Kidney (tissue), 14 donors: ENCODE measurements around the gene GIMAP7. TPM values are rescaled to one million over a fixed set of nuclear protein-coding genes. Genes with fewer than 3 reads are reported as not detected.
"Not testable (repeated sequence)": the region's sequence is repeated elsewhere in the genome, so short reads cannot be mapped to it uniquely, and the experiment has no call there.

Experiments
- DNase-seq, 5 donors: peaks; one replicate each; pipeline ENCODE4 v3.0.0-alpha.2; 2013 to 2020
- FAIRE-seq: peaks from 2 replicates; lab custom pipeline; 2012; peaks lifted over from hg19 to GRCh38; lab: Jason Lieb, UNC
- H3K27ac ChIP-seq, 2 donors: one replicate each; pipeline ENCODE4 v1.7.0; 2013; ENCODE audit warnings: low read depth in 2 of 2, low read length in 2 of 2, inconsistent platforms in 1 of 2
- H3K27me3 ChIP-seq: one replicate; pipeline ENCODE4 v1.7.1; 2013; ENCODE audit warnings: low read length, inconsistent platforms; ENCODE audit not compliant: control insufficient read depth, insufficient read depth
- H3K36me3 ChIP-seq, 3 donors: one replicate each; pipeline versions ENCODE4 v1.7.0 to v1.7.1; 2013; ENCODE audit warnings: low read length in 3 of 3, control low read depth in 1 of 3, inconsistent platforms in 1 of 3; ENCODE audit not compliant: insufficient read depth in 3 of 3, control insufficient read depth in 2 of 3
- H3K4me1 ChIP-seq, 3 donors: one replicate each; pipeline versions ENCODE4 v1.7.0 to v1.7.1; 2013; ENCODE audit warnings: low read length in 3 of 3, inconsistent platforms in 1 of 3, low read depth in 1 of 3; ENCODE audit not compliant: control insufficient read depth in 2 of 3, insufficient read depth in 2 of 3
- H3K4me3 ChIP-seq, 3 donors: one replicate each; pipeline versions ENCODE4 v1.7.0 to v1.8.1; 2013; ENCODE audit warnings: low read length in 3 of 3, control low read depth in 1 of 3, inconsistent platforms in 1 of 3
- H3K9ac ChIP-seq, 3 donors: one replicate each; pipeline versions ENCODE4 v1.7.0 to v1.7.1; 2013; ENCODE audit warnings: low read length in 3 of 3, control low read depth in 1 of 3, inconsistent platforms in 1 of 3
- H3K9me3 ChIP-seq, 3 donors: one replicate each; pipeline versions ENCODE4 v1.7.0 to v1.7.1; 2013; ENCODE audit warnings: low read length in 3 of 3, control low read depth in 1 of 3, inconsistent platforms in 1 of 3; ENCODE audit not compliant: control insufficient read depth in 2 of 3, insufficient read depth in 1 of 3
- CTCF ChIP-seq: IDR thresholded peaks from 3 replicates; pipeline ENCODE4 v1.5.1; 2012; ENCODE audit warnings: mild to moderate bottlenecking, moderate library complexity, borderline replicate concordance; ENCODE audit not compliant: insufficient read depth; ENCODE audit errors: extremely low read depth
- intact Hi-C: fragments of 100-400 bp; cut with DNase I; formaldehyde crosslinking; loops from one replicate; pipeline ENCODE4 v1.11.1; 2022
- polyA plus RNA-seq: library from polyadenylated mRNA; stranded (reverse); fragments of 350-450 nt; fragmentation: Illumina TruSeq; extraction: RNeasy Lipid Tissue Mini Kit (QIAGEN cat#74804); gene quantifications from one replicate; pipeline ENCODE4 v1.2.3, GENCODE V29; 2014; ENCODE audit warnings: low read depth, low replicate concordance; ENCODE audit not compliant: insufficient read depth
- total RNA-seq: library from RNA; stranded (reverse); fragmentation: NEBNext Ultra II Directional; extraction: Animal tissue kit (Norgen Biotek cat#: 25700); gene quantifications from one replicate; pipeline ENCODE4 v1.2.1, GENCODE V29; 2021
- donor health status: control.
- donor health status: control.
- donor health status: control.
- donor health status: control.
- donor health status: control.
- donor health status: DM: yes; HTN: yes; CAD: no.
- donor health status: Normal renal cell carcinoma (clear cell type).

GIMAP7 gene
- total and polyA plus RNA-seq, 2 donors from 2014 or later, result 36.0 to 43.6 TPM

GRCh38 chr7:150487625-150488024, 27.0 kb upstream of the GIMAP7 start:
- FAIRE-seq, result no peak
- H3K4me1 ChIP-seq, result no peaks in the 10 kb centered on the region

DNA sequence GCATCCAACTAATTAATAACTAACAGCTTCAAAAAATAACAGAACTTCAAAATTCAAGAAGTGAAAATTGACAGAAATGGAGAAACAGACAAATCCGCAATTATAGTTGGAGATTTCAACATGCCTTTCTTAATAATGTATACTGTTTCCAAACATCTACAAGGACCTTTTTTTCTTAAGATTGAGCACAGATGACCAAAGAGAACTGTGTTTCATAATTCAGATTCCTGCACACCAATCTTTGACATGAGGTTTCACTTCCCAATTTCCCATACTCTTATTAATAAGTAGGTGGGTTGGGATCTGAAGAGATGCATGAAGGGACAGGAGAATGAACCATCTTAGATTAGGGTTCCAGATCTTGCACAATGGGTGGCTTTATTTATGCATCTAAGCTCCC, 24.9 kb upstream of the GIMAP7 start:
- Histone ChIP-seq H3K27ac (no peak overlapping the region), H3K27me3 (no peaks in the 10 kb centered on the region), H3K9ac (no peak overlapping the region), H3K4me3 (no peak overlapping the region), H3K4me1 (no peaks in the 10 kb centered on the region), H3K36me3 (no peaks in the 10 kb centered on the region), H3K9me3 (no peaks in the 10 kb centered on the region)
- intact Hi-C loops, result no loop called here
- no peak for TF ChIP-seq CTCF
- DNase-seq (no peak), FAIRE-seq (no peak)

More at GRCh38 chr7:150487625-150488024, 27.0 kb upstream of the GIMAP7 start:
- no peaks in the 10 kb centered on the region for H3K27me3 ChIP-seq
- no peaks in the 10 kb centered on the region for H3K36me3 ChIP-seq
- H3K9me3 ChIP-seq, result no peaks in the 10 kb centered on the region
- H3K4me3 ChIP-seq, result no peak overlapping the region
- H3K27ac ChIP-seq, result no peak overlapping the region
- intact Hi-C loops, result no loop called here
- no peak for TF ChIP-seq CTCF
- no peak for DNase-seq
- H3K9ac ChIP-seq, result no peak overlapping the region

DNA sequence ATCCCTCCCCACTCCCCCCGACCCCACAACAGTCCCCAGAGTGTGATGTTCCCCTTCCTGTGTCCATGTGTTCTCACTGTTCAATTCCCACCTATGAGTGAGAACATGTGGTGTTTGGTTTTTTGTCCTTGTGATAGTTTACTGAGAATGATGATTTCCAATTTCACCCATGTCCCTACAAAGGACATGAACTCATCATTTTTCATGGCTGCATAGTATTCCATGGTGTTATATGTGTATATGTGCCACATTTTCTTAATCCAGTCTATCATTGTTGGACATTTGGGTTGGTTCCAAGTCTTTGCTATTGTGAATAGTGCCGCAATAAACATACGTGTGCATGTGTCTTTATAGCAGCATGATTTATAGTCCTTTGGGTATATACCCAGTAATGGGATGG, 21.2 kb upstream of the GIMAP7 start:
- H3K36me3 ChIP-seq, H3K4me1 ChIP-seq, H3K4me3 ChIP-seq, H3K9me3 ChIP-seq, H3K27ac ChIP-seq, H3K27me3 ChIP-seq, DNase-seq, FAIRE-seq, H3K9ac ChIP-seq, intact Hi-C loops: not testable (repeated sequence)

DNA sequence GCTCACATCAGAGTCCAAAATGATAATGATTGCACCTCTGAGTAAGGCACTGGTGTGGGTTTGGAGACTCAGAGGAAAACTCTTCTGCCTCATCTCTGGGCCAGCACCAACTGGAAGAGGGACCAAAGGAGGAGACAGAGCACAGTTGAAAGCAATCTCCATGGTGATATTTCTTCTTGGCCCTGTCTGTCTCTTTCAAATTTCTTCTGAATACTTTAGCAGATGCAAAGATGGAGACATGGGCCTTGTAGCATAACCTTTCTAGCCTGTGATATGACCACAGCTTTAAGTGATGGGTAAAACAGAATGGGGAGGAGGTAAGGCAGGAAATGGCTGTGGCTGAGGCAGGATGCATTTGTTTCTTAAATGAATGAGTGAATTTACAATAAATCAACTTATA, 12.2 kb upstream of the GIMAP7 start:
- DNase-seq, result no peak

More for the DNA sequence above, 12.2 kb upstream of the GIMAP7 start:
- Histone ChIP-seq H3K9me3 (no peaks in the 10 kb centered on the region), H3K36me3 (no peaks in the 10 kb centered on the region), H3K4me3 (no peak overlapping the region), H3K27me3 (no peaks in the 10 kb centered on the region), H3K9ac (no peak overlapping the region), H3K27ac (no peak overlapping the region), H3K4me1 (no peaks in the 10 kb centered on the region)
- FAIRE-seq, result no peak
- TF ChIP-seq CTCF, result no peak
- intact Hi-C loops, result no loop called here
